SU-DHL-6 (cell line): ENCODE measurements around the gene CPLX3.

Experiments
- H2AFZ ChIP-seq: fragments of 200-600 bp; sonication (generic); 2 replicates; pipeline ENCODE4 v1.6.1; 2014; ENCODE audit warnings: low read depth, mild to moderate bottlenecking, moderate library complexity, mixed read lengths, antibody characterized with exemption, low read length; ENCODE audit not compliant: severe bottlenecking
- H3F3A ChIP-seq: fragments of 200-600 bp; shearing (Covaris generic); 2 replicates; pipeline ENCODE4 v1.6.0; 2016; ENCODE audit warnings: antibody characterized with exemption, mild to moderate bottlenecking; ENCODE audit not compliant: insufficient read depth
- H3K27ac ChIP-seq: fragments of 200-600 bp; sonication (generic); 2 replicates; pipeline ENCODE4 v1.5.1; 2016; ENCODE audit warnings: low read depth, mild to moderate bottlenecking, low read length, moderate library complexity, mixed read lengths
- H3K27me3 ChIP-seq: fragments of 200-600 bp; sonication (generic), shearing (Covaris generic); 2 replicates; pipeline ENCODE4 v1.6.0; 2014; ENCODE audit warnings: mild to moderate bottlenecking, low read length
- H3K36me3 ChIP-seq: fragments of 200-600 bp; sonication (generic); 2 replicates; pipeline ENCODE4 v1.6.1; 2014; ENCODE audit warnings: mild to moderate bottlenecking, low read length, mixed read lengths
- H3K4me2 ChIP-seq: fragments of 300-600, 200-600 bp; shearing (Covaris generic), sonication (generic); 2 replicates; pipeline ENCODE4 v1.6.0; 2014; ENCODE audit warnings: low read length, low read depth, mild to moderate bottlenecking; ENCODE audit not compliant: poor library complexity, severe bottlenecking
- H3K4me3 ChIP-seq: fragments of 200-600 bp; sonication (generic); 2 replicates; pipeline ENCODE4 v1.5.1; 2014; ENCODE audit warnings: antibody characterized with exemption, low read length, mild to moderate bottlenecking, mixed read lengths; ENCODE audit not compliant: insufficient read depth, poor library complexity, severe bottlenecking
- H3K79me2 ChIP-seq: fragments of 200-600 bp; sonication (generic); 2 replicates; pipeline ENCODE4 v1.6.1; 2014; ENCODE audit warnings: mild to moderate bottlenecking, low read length, moderate library complexity; ENCODE audit not compliant: insufficient read depth
- H3K9ac ChIP-seq: fragments of 200-600 bp; sonication (generic); 2 replicates; pipeline ENCODE4 v1.7.0; 2014; ENCODE audit warnings: mild to moderate bottlenecking, low read length
- H3K9me2 ChIP-seq: fragments of 200-600 bp; sonication (generic); replicated peaks from 2 replicates; pipeline ENCODE4 v1.6.1; 2014; ENCODE audit warnings: low read length; ENCODE audit not compliant: insufficient read depth
- H3K9me3 ChIP-seq: fragments of 200-600 bp; sonication (generic); 2 replicates; pipeline ENCODE4 v1.6.1; 2014; ENCODE audit warnings: low read length, mixed read lengths; ENCODE audit not compliant: insufficient read depth
- H4K20me1 ChIP-seq: fragments of 200-600 bp; sonication (generic); 2 replicates; pipeline ENCODE4 v1.6.1; 2014; ENCODE audit warnings: low read depth, mild to moderate bottlenecking, antibody characterized with exemption, low read length, moderate library complexity, mixed read lengths
- CTCF ChIP-seq: fragments of 200-600 bp; sonication (generic); IDR thresholded peaks from one replicate; pipeline ENCODE4 v1.5.1; 2017; ENCODE audit warnings: antibody characterized with exemption, mild to moderate bottlenecking, low read length, moderate library complexity; ENCODE audit not compliant: insufficient read depth, poor library complexity, severe bottlenecking
- EZH2phosphoT487 ChIP-seq: fragments of 200-600 bp; sonication (generic), shearing (Covaris generic); conservative IDR thresholded peaks from 2 replicates; pipeline ENCODE4 v1.6.1; 2018; ENCODE audit warnings: mild to moderate bottlenecking, antibody characterized with exemption, low read length, moderate library complexity, mixed read lengths

Gene CPLX3

GRCh38 chr15:74792227-74793016 lies 34.0 kb upstream of the CPLX3 start:
- H4K20me1 ChIP-seq = no peaks in the 10 kb centered on the region
- H3F3A ChIP-seq = peaks cover 42% of the 10 kb centered on the region
- H2AFZ ChIP-seq = no peak overlapping the region
- peak overlapping the region; percentile 77 for H3K9ac ChIP-seq
- no peaks in the 10 kb centered on the region for H3K9me2 ChIP-seq
- TF ChIP-seq CTCF (no peak), EZH2phosphoT487 (no peak)
- H3K36me3 ChIP-seq = no peaks in the 10 kb centered on the region
- no peak overlapping the region for H3K4me3 ChIP-seq
- H3K79me2 ChIP-seq = peaks cover 87% of the 10 kb centered on the region
- no peaks in the 10 kb centered on the region for H3K27me3 ChIP-seq
- H3K27ac ChIP-seq = peak overlapping the region; percentile 96
- peak overlapping the region; percentile 73 for H3K4me2 ChIP-seq
- H3K9me3 ChIP-seq = no peaks in the 10 kb centered on the region

GRCh38 chr15:74793135-74794028 lies 33.0 kb upstream of the CPLX3 start:
- Histone ChIP-seq H3K36me3 (no peaks in the 10 kb centered on the region), H3F3A (peaks cover 32% of the 10 kb centered on the region), H2AFZ (no peak overlapping the region), H3K27me3 (no peaks in the 10 kb centered on the region), H3K27ac (peak overlapping the region; percentile 96), H3K4me2 (peak overlapping the region; percentile 73), H3K9ac (peak overlapping the region; percentile 77; the same call in 1 of the 2 replicates), H3K4me3 (no peak overlapping the region), H3K9me2 (no peaks in the 10 kb centered on the region), H4K20me1 (no peaks in the 10 kb centered on the region), H3K79me2 (peaks cover 95% of the 10 kb centered on the region), H3K9me3 (no peaks in the 10 kb centered on the region)
- peak; percentile 41 for TF ChIP-seq CTCF
- TF ChIP-seq EZH2phosphoT487 = no peak

- Histone ChIP-seq H4K20me1 (no peaks in the 10 kb centered on the region), H3K27ac (peak overlapping the region; percentile 96), H3K27me3 (no peaks in the 10 kb centered on the region), H3K4me3 (no peak overlapping the region), H3K36me3 (no peaks in the 10 kb centered on the region), H3K9me2 (no peaks in the 10 kb centered on the region), H2AFZ (no peak overlapping the region), H3F3A (peaks cover 29% of the 10 kb centered on the region), H3K4me2 (no peak overlapping the region), H3K9ac (0 out of 2 replicates have a peak overlapping the region, but pooled peaks have one; percentile 11), H3K79me2 (peaks cover 88% of the 10 kb centered on the region), H3K9me3 (no peaks in the 10 kb centered on the region)
- no peak for TF ChIP-seq CTCF
- TF ChIP-seq EZH2phosphoT487 = no peak
These were observed 32.0 kb upstream of the CPLX3 start for GRCh38 chr15:74794248-74794969.
